Frontal cortex (tissue), 4 donors: ENCODE results near the gene APEX2. TPM values are rescaled to one million over a fixed set of nuclear protein-coding genes. Genes with fewer than 3 reads are reported as not detected.
"Not testable (repeated sequence)": the region's sequence is repeated elsewhere in the genome, so short reads cannot be mapped to it uniquely, and the experiment has no call there.

Experiments used
- DNase-seq, 2 donors: peaks; one replicate each; pipeline ENCODE4 v3.0.0; 2012; ENCODE audit warnings: low spot score in 2 of 2
- FAIRE-seq: peaks from 2 replicates; lab custom pipeline; 2012; peaks lifted over from hg19 to GRCh38; lab: Jason Lieb, UNC
- total RNA-seq: library from RNA; depleted of rRNA; stranded (reverse); fragments of >200 nt; gene quantifications from one replicate; pipeline ENCODE4 v1.2.3, GENCODE V29; 2014
- donor health status: control.
- donor health status: control.
- donor health status: control.

Gene APEX2
- total RNA-seq, 1 donor from 2014 or later = 1.6 TPM

GRCh38 chrX:55008571-55009358 lies 8.6 kb downstream of the APEX2 start:
- DNase-seq (no peak), FAIRE-seq (no peak)

GRCh38 chrX:55011294-55011693 lies 11.1 kb downstream of the APEX2 start:
- FAIRE-seq (no peak), DNase-seq (no peak)

- FAIRE-seq = no peak
- DNase-seq = no peak
These were observed 14.7 kb downstream of the APEX2 start for GRCh38 chrX:55014897-55015299.

GRCh38 chrX:55026143-55026542 lies 26.0 kb downstream of the APEX2 start:
- no peak for FAIRE-seq

GRCh38 chrX:55026840-55027239 lies 26.7 kb downstream of the APEX2 start:
- DNase-seq (no peak), FAIRE-seq (no peak)

More at GRCh38 chrX:55026143-55026542, 26.0 kb downstream of the APEX2 start:
- no peak for DNase-seq

- no peak for DNase-seq
- FAIRE-seq = no peak
These were observed 27.9 kb downstream of the APEX2 start for GRCh38 chrX:55028040-55028439.

- FAIRE-seq = no peak
- DNase-seq = no peak
These were observed 28.4 kb downstream of the APEX2 start for GRCh38 chrX:55028611-55029010.

- no peak for FAIRE-seq
- no peak for DNase-seq
These were observed 29.1 kb downstream of the APEX2 start for GRCh38 chrX:55029291-55029690.

- DNase-seq (no peak), FAIRE-seq (no peak)
These were observed 30.4 kb downstream of the APEX2 start, which contains the start of gene ALAS2 for GRCh38 chrX:55030271-55031205. TSS of gene ALAS2 (minus strand) at chrX:55030977. CDS start at chrX:55026000, 4,977 bp downstream.

- FAIRE-seq = no peak
These were observed 33.3 kb downstream of the APEX2 start for GRCh38 chrX:55033429-55033828.

GRCh38 chrX:55039471-55039870 lies 39.3 kb downstream of the APEX2 start:
- FAIRE-seq (no peak), DNase-seq (no peak)

More at GRCh38 chrX:55033429-55033828, 33.3 kb downstream of the APEX2 start:
- DNase-seq = no peak

GRCh38 chrX:55041514-55041913 lies 41.4 kb downstream of the APEX2 start:
- DNase-seq (no peak), FAIRE-seq (no peak)

- not testable (repeated sequence) for DNase-seq, FAIRE-seq
These were observed 50.4 kb downstream of the APEX2 start for GRCh38 chrX:55050599-55050998.

GRCh38 chrX:55056820-55057674 lies 56.9 kb downstream of the APEX2 start:
- FAIRE-seq (no peak), DNase-seq (no peak)

- DNase-seq (peak in 1 of 2 donors; percentile 9), FAIRE-seq (peak; percentile 36)
These were observed 57.6 kb downstream of the APEX2 start for GRCh38 chrX:55057675-55058249.
